Measurements from ENCODE around the gene RPS6KA2.

GRCh38 chr6:166635013-166635970, 8.2 kb upstream of the RPS6KA2 start:
- no peak for TF ChIP-seq CTCF (IDR thresholded peaks at IDR 0.05)
- no peak for TF ChIP-seq POLR2A (IDR thresholded peaks at IDR 0.05)
- no peak for TF ChIP-seq POLR2AphosphoS5 (IDR thresholded peaks at IDR 0.05)

All from breast epithelium (tissue), 3 donors.